Measurements from ENCODE around the gene ADAM15. TPM values are rescaled to one million over a fixed set of nuclear protein-coding genes. Genes with fewer than 3 reads are reported as not detected.

Gene ADAM15
- polyA plus RNA-seq, 1 donor from 2014 or later: 24.8 TPM

DNA sequence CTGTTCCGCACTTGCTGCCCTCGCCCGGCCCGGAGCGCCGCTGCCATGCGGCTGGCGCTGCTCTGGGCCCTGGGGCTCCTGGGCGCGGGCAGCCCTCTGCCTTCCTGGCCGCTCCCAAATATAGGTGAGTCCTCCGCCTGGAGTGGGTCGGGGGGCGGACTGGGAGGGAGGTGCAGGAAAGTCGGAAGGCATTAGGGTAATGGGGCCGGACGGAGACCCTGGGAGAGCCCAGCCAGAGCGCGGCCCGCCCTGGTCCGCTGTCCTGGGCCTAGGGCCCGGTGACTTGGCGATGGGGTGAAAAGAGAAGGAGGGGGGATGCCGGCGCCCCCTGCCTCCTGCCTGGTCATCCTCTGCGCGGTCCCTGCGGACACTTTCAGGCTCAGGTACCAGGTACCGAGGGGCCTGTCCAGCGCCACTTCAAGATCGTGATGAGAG is 243 bp downstream of the ADAM15 start:
- Histone ChIP-seq H3F3A (ENCODE audit: insufficient read depth, low read length, poor library complexity, severe bottlenecking) (no peaks in the 10 kb centered on the region), H3K9me2 (ENCODE audit: insufficient read depth, low read length) (no peaks in the 10 kb centered on the region), H3K27ac (ENCODE audit: low read length) (no peak overlapping the region), H3K9me3 (ENCODE audit: low read length) (no peaks in the 10 kb centered on the region), H3K4me3 (ENCODE audit: low read length) (peak overlapping the region; percentile 73), H4K20me1 (ENCODE audit: insufficient read depth) (no peaks in the 10 kb centered on the region), H2AFZ (ENCODE audit: low read depth, low read length) (peak overlapping the region; percentile 60), H3K9ac (ENCODE audit: low read length) (peak overlapping the region; percentile 74), H3K79me2 (replicated peaks; ENCODE audit: insufficient read depth, low read length) (no peaks in the 10 kb centered on the region), H3K27me3 (ENCODE audit: insufficient read depth, low read depth, low read length) (no peaks in the 10 kb centered on the region), H3K36me3 (ENCODE audit: insufficient read depth, low read length) (no peaks in the 10 kb centered on the region), H3K4me2 (ENCODE audit: low read length) (peak overlapping the region; percentile 95)
- TF ChIP-seq EZH2 (IDR thresholded peaks at IDR 0.05; ENCODE audit: borderline replicate concordance, insufficient read depth, low read length, poor library complexity, severe bottlenecking): no peak
- no peak for TF ChIP-seq EP300 (conservative IDR thresholded peaks at IDR 0.05; ENCODE audit: poor library complexity, severe bottlenecking)
- TF ChIP-seq, protein P1, sequence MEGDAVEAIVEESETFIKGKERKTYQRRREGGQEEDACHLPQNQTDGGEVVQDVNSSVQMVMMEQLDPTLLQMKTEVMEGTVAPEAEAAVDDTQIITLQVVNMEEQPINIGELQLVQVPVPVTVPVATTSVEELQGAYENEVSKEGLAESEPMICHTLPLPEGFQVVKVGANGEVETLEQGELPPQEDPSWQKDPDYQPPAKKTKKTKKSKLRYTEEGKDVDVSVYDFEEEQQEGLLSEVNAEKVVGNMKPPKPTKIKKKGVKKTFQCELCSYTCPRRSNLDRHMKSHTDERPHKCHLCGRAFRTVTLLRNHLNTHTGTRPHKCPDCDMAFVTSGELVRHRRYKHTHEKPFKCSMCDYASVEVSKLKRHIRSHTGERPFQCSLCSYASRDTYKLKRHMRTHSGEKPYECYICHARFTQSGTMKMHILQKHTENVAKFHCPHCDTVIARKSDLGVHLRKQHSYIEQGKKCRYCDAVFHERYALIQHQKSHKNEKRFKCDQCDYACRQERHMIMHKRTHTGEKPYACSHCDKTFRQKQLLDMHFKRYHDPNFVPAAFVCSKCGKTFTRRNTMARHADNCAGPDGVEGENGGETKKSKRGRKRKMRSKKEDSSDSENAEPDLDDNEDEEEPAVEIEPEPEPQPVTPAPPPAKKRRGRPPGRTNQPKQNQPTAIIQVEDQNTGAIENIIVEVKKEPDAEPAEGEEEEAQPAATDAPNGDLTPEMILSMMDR (IDR thresholded peaks at IDR 0.05; ENCODE audit: poor library complexity, severe bottlenecking): no peak
- TF ChIP-seq, protein P2, sequence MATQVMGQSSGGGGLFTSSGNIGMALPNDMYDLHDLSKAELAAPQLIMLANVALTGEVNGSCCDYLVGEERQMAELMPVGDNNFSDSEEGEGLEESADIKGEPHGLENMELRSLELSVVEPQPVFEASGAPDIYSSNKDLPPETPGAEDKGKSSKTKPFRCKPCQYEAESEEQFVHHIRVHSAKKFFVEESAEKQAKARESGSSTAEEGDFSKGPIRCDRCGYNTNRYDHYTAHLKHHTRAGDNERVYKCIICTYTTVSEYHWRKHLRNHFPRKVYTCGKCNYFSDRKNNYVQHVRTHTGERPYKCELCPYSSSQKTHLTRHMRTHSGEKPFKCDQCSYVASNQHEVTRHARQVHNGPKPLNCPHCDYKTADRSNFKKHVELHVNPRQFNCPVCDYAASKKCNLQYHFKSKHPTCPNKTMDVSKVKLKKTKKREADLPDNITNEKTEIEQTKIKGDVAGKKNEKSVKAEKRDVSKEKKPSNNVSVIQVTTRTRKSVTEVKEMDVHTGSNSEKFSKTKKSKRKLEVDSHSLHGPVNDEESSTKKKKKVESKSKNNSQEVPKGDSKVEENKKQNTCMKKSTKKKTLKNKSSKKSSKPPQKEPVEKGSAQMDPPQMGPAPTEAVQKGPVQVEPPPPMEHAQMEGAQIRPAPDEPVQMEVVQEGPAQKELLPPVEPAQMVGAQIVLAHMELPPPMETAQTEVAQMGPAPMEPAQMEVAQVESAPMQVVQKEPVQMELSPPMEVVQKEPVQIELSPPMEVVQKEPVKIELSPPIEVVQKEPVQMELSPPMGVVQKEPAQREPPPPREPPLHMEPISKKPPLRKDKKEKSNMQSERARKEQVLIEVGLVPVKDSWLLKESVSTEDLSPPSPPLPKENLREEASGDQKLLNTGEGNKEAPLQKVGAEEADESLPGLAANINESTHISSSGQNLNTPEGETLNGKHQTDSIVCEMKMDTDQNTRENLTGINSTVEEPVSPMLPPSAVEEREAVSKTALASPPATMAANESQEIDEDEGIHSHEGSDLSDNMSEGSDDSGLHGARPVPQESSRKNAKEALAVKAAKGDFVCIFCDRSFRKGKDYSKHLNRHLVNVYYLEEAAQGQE (IDR thresholded peaks at IDR 0.05; ENCODE audit: borderline replicate concordance): no peak
- TF ChIP-seq RAD21 (conservative IDR thresholded peaks at IDR 0.05): no peak
- no peak for TF ChIP-seq POLR2AphosphoS5 (IDR thresholded peaks at IDR 0.05)
- no peak for TF ChIP-seq MXI1 (conservative IDR thresholded peaks at IDR 0.05; ENCODE audit: poor library complexity, severe bottlenecking)
- TF ChIP-seq SMC3 (conservative IDR thresholded peaks at IDR 0.05; ENCODE audit: poor library complexity): no peak
- TF ChIP-seq TAF1 (IDR thresholded peaks at IDR 0.05; ENCODE audit: low read depth): no peak

DNA sequence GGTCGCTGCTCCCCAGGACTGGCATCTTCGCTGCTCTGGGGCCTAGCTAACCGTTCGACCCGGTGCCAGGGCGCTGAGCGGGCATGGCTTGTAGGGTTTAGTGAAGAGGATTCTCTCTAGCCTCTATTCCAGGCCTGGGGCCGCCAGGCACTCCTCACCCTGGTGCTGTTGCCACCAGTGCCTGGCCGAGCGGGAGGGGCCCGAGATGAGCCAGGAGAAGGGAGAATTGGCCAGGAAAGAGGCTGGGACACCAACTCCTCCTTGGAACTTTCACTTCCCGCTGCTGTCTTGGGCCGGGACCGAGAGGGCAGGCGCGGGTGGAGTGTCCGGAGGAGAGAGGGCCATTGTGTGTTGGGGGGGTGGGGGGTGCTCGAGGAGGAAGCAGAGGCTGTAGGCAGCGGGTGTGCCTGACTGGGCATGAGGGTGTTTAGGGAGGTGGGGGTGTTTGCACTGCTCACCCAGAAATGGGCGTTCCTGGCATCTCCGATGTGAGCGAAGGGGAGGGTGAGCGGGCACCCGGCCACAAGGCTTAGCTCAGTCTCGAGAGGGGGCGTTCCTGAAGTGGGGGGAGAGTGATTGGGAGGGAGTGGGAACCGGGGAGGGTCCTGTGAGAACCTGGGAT is 772 bp downstream of the ADAM15 start:
- H3K9me3 ChIP-seq (ENCODE audit: low read length): no peaks in the 10 kb centered on the region
- peak overlapping the region; percentile 73 for H3K4me3 ChIP-seq (ENCODE audit: low read length)
- H3K36me3 ChIP-seq (ENCODE audit: insufficient read depth, low read length): no peaks in the 10 kb centered on the region
- no peaks in the 10 kb centered on the region for H3K79me2 ChIP-seq (replicated peaks; ENCODE audit: insufficient read depth, low read length)
- H3K27ac ChIP-seq (ENCODE audit: low read length): no peak overlapping the region
- no peaks in the 10 kb centered on the region for H4K20me1 ChIP-seq (ENCODE audit: insufficient read depth)
- H3K4me2 ChIP-seq (ENCODE audit: low read length): peak overlapping the region; percentile 95
- H3F3A ChIP-seq (ENCODE audit: insufficient read depth, low read length, poor library complexity, severe bottlenecking): no peaks in the 10 kb centered on the region
- peak overlapping the region; percentile 74 for H3K9ac ChIP-seq (ENCODE audit: low read length)
- peak overlapping the region; percentile 60 for H2AFZ ChIP-seq (ENCODE audit: low read depth, low read length)
- TF ChIP-seq TAF1 (IDR thresholded peaks at IDR 0.05; ENCODE audit: low read depth) (no peak), EZH2 (IDR thresholded peaks at IDR 0.05; ENCODE audit: borderline replicate concordance, insufficient read depth, low read length, poor library complexity, severe bottlenecking) (no peak), RAD21 (conservative IDR thresholded peaks at IDR 0.05) (no peak), SMC3 (conservative IDR thresholded peaks at IDR 0.05; ENCODE audit: poor library complexity) (no peak)
- TF ChIP-seq, protein P2 (IDR thresholded peaks at IDR 0.05; ENCODE audit: borderline replicate concordance): no peak
- TF ChIP-seq, protein P1 (IDR thresholded peaks at IDR 0.05; ENCODE audit: poor library complexity, severe bottlenecking): no peak
- H3K9me2 ChIP-seq (ENCODE audit: insufficient read depth, low read length): no peaks in the 10 kb centered on the region
- H3K27me3 ChIP-seq (ENCODE audit: insufficient read depth, low read depth, low read length): no peaks in the 10 kb centered on the region

All from neural cell (in vitro differentiated cells).